HPDE6-E6E7 (cell line): Measurements from ENCODE around the gene TAF1A.

ENCODE experiments used
- DNase-seq: peaks from one replicate; pipeline ENCODE4 v3.0.0; 2011; ENCODE audit warnings: missing footprints; ENCODE audit errors: extremely low spot score

TAF1A gene

GRCh38 chr1:222535455-222535854 is 54.3 kb downstream of the TAF1A start:
- no peak for DNase-seq

DNA sequence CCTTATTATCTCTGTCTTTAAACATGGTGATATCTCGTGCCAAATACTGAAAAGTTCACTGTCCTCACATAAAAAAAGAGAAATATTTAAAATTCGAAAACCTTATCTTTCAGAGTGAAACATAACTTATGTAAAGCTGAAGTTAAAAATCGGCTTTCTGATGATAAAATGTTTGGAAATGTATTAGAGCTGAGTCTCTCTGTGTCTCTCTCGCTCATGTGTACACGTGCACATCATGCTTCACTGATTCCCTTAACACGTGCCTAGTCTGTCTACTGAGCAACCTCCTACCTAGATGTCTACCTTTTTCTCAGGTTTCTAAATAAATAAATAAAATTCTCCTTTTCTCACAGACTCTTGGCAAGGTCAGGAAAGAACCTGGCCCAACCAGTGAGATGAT is 58.9 kb downstream of the TAF1A start:
- DNase-seq = no peak

- no peak for DNase-seq
Measured at GRCh38 chr1:222529916-222530315, 59.8 kb downstream of the TAF1A start.

DNA sequence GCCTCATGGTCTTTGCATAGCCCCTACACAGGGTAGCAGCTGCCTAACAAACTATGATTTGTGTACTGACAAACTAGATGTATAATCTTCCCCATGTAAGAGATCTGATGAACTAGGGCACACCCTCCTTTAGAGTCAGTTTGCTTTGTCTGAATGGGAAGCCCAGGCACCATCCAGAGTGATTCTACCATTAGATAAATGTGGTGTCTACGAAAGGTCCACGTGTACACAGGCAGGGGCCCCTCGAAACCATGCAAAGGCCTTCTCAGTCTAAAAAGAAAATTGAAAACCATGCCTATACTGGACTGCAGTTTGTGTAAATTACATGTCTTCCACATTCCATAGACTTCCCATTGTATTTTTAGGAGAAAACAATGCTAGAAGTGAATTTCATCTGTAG is 60.6 kb downstream of the TAF1A start:
- no peak for DNase-seq

DNA sequence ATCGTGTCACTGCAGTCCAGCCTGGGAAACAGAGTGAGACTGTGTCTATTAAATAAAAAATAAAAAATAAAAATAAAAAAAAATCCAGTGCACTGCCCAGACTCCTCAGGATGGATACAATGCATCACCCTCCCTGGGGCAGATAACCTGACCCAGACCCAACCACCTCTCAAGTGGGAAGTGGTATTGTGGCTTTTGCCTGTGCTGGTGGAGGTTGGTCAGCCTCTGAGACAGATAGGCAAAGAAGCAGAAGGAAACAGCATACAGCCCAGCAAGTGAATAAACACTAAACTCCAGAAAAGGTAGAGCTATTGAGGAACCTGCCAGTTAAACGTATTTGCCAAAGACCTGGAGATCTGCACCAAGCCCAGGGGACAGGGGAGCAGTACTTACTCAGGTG is 63.8 kb downstream of the TAF1A start:
- no peak for DNase-seq

- DNase-seq = no peak
Measured at GRCh38 chr1:222523852-222524251, 65.9 kb downstream of the TAF1A start.

DNA sequence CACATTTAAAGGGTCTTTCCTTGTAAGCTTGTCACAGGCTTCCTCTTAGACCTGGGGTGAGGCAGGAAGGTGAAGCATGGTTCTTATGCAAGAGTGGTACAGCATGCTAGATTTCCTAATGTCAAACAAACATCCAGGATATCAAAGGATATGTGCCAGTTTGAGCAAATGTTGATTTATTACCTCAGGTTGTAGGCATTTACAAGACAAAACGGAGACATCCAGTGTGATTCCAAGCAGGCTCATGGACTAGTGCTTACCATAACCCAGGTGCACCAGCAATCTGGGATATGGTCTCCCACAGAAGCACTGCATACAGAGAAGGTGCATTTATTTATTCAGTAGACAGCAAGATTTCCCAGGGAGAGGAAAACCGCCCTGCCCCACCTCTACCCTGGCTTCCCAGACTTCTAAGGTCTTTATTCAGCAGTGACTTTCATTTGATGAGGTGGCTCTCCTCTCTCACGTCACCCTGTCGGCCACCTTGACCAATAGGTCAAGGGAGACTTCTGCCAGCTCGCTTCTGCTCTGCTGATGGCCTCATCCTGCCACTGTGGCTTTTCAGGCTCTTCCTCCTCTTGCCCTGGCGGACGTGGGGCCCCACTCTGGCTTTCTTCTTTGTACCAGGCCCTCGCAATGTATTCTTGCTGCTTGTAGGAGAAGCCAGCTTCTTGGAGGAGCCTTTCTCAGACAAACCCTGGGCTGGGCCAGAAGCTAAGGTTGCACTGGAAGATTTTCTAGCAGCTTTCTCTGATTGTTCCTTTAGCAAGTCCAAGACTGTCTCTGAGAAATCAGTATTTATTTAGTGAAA is 67.4 kb downstream of the TAF1A start:
- DNase-seq = no peak

- no peak for DNase-seq
Measured at GRCh38 chr1:222521299-222522104, 68.2 kb downstream of the TAF1A start.
